GM13977 (cell line): ENCODE results near the gene MAPK1.

Source experiments
- DNase-seq: peaks from one replicate; pipeline ENCODE4 v3.0.0; 2012; ENCODE audit warnings: low spot score
- CTCF ChIP-seq: IDR thresholded peaks from 2 replicates; pipeline ENCODE4 v1.5.1; 2012; ENCODE audit warnings: mild to moderate bottlenecking, control low read depth; ENCODE audit not compliant: insufficient read depth; ENCODE audit errors: extremely low read depth, missing control alignments
- in situ Hi-C: fragments of 300-500 bp; cut with MboI; formaldehyde crosslinking; loops from one replicate; pipeline ENCODE4 v1.12.0; 2022; ENCODE audit warnings: low sequenced_read_pairs, low pct_unique_long_range_greater_than_20kb, mixed read lengths, inconsistent platforms; ENCODE audit not compliant: unreplicated experiment

MAPK1 gene

GRCh38 chr22:21771631-21771976 lies 95.8 kb downstream of the MAPK1 start:
- in situ Hi-C loops, result no loop called here

GRCh38 chr22:21768435-21768834 lies 99.0 kb downstream of the MAPK1 start:
- in situ Hi-C loops, result no loop called here
- no peak for DNase-seq

More at GRCh38 chr22:21771631-21771976, 95.8 kb downstream of the MAPK1 start:
- peak; percentile 1 for DNase-seq
- no peak for TF ChIP-seq CTCF

GRCh38 chr22:21766691-21767462 lies 100.6 kb downstream of the MAPK1 start:
- DNase-seq, result peak; percentile 39
- TF ChIP-seq CTCF, result peak; percentile 28
- in situ Hi-C loops, result no loop called here

More at GRCh38 chr22:21768435-21768834, 99.0 kb downstream of the MAPK1 start:
- no peak for TF ChIP-seq CTCF

GRCh38 chr22:21765909-21766529 lies 101.4 kb downstream of the MAPK1 start:
- no peak for TF ChIP-seq CTCF
- in situ Hi-C loops, result no loop called here
- no peak for DNase-seq

DNA sequence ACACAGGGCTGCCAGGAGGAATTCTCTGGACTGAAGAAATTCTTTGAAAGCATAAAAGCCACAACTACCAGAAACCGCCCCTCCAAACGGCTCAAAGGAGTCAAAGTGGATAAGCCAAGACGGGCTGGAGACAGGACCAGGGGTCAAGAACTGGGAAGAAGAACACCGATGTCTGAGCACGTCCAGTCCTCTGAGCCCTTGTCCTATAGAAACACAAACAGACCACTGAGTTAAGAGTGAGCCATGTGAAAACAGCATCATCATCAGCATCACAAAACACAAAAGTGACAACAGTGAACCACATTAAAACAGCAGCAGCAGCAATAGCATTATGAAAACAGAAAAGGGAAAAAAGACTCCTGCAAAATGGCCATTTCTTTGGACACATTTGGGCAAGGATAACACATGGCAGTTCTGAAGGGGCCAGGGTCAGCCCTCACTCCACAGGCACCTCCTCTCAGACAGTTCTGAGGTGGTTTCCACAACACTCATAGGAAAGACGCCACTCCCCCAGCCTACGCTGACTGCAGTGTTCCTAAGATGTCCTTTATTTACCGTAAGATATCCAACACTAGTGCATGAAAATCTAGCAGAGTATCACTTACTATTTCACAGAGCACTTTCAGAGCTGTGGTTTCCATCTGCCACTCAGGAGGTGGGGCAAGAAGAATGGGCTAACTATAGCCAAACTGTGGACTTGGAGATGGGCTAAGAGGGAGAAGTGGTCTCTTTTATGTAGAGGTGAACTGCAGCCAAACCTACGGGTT lies 103.2 kb downstream of the MAPK1 start:
- in situ Hi-C loops, result no loop called here
- TF ChIP-seq CTCF, result no peak
- DNase-seq, result no peak

DNA sequence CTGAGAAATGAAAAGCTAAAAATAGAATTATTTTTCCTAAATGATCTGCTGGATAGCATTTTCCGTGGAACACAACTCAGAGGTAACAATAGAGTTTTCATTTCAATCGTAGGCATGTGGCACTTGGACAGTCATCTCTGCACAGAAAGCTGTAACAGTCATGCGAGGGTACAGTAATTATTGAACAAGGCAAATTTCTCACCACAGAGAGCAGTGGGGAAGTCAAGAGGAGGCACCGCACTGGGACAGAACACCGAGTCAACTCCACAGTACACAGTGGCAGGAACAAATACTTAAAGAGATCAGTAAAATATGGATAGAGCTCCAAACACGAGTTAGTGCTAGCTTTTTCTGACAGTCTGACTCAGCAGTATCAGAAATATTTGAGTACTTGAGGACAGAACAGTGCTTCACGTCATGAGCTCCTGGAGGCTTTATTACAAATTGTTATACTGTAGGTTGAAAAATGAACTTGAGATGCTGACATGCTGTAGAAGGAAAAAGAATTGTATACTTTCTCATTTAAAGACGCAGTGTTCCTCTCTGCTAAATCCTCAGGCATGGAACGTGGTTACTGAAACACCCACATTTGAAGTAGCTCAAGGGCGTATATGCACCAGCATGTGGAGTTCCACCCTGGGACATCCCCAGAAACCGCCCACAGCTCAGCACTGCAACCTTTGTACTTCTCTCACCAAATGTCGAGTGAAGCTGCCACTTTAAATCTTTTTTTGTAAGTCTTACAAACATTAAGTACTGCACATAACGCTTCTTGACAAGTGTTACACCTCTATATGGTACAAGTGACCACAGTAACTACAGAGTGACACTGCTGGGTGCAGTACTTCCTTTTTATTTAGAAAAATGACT lies 104.5 kb downstream of the MAPK1 start:
- peak; percentile 59 for DNase-seq
- TF ChIP-seq CTCF, result no peak
- in situ Hi-C loops, result no loop called here
